Stomach (tissue), 4 donors: ENCODE results near the gene LIPE.

Experiments used
- CTCF ChIP-seq, 7 experiments: fragments of 450-650 bp in 4 of 7; fragments of 200-600 bp in 3 of 7; sonication (generic) in 3 of 7; IDR thresholded peaks; one replicate each; pipeline ENCODE4 v1.5.1; 2016 to 2019; ENCODE audit warnings: antibody characterized with exemption in 7 of 7, control low read depth in 2 of 7, mild to moderate bottlenecking in 1 of 7
- EP300 ChIP-seq: sonication (generic); formaldehyde crosslinking; IDR thresholded peaks from one replicate; pipeline ENCODE4 v1.6.1; 2017; ENCODE audit warnings: antibody characterized with exemption
- POLR2A ChIP-seq, 4 donors: fragments of 450-650 bp; IDR thresholded peaks; one replicate each; pipeline ENCODE4 v1.6.1; 2016; ENCODE audit warnings: antibody characterized with exemption in 4 of 4, control low read depth in 2 of 4, mild to moderate bottlenecking in 1 of 4, moderate library complexity in 1 of 4

DNA sequence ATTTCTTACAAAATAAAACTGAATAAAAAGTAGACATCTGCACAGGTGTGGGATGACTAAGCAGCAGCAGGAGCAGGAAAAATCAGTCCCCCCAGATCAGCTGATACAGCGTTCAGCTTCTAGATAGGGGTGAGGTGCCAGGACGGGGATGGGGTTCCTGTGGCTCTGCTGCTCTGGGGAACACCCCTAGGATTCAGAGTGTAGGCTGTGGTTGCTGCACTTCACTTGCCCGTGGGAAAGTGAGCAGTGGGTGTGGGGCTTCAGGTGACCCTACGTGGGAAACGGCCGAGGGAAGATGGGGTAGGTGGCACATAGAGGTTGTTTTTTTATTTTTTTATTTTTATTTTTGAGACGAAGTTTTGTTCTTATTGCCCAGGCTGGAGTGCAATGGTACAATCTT, 18.8 kb upstream of the LIPE start:
- TF ChIP-seq CTCF (IDR thresholded peaks at IDR 0.05), result no peak
- TF ChIP-seq POLR2A (IDR thresholded peaks at IDR 0.05), result no peak
- no peak for TF ChIP-seq EP300
